HG02763 (cell line): ENCODE results near the gene RIOX2.

Experiments used
- ATAC-seq: cut with Tn5 transposase; IDR thresholded peaks from one replicate; pipeline ENCODE4 v1.9.1; 2021; ENCODE audit warnings: mild to moderate bottlenecking, moderate library complexity; ENCODE audit not compliant: unreplicated experiment

RIOX2 gene

GRCh38 chr3:97990624-97991292 is 18.5 kb upstream of the RIOX2 start:
- no peak for ATAC-seq

- no peak for ATAC-seq
Observed at GRCh38 chr3:97988784-97989568, 16.7 kb upstream of the RIOX2 start.

GRCh38 chr3:97987306-97987705 is 15.1 kb upstream of the RIOX2 start:
- no peak for ATAC-seq

GRCh38 chr3:97983933-97984491 is 11.8 kb upstream of the RIOX2 start:
- no peak for ATAC-seq

GRCh38 chr3:97981886-97982285 is 9.7 kb upstream of the RIOX2 start:
- no peak for ATAC-seq

GRCh38 chr3:97979610-97980009 is 7.4 kb upstream of the RIOX2 start:
- ATAC-seq: no peak

- ATAC-seq: no peak
Observed at GRCh38 chr3:97975466-97975865, 3.2 kb upstream of the RIOX2 start.

GRCh38 chr3:97974996-97975395 is 2.8 kb upstream of the RIOX2 start:
- no peak for ATAC-seq

GRCh38 chr3:97972976-97973375 is 745 bp upstream of the RIOX2 start:
- ATAC-seq: no peak

- no peak for ATAC-seq
Observed at GRCh38 chr3:97970956-97971620, 1.1 kb downstream of the RIOX2 start.

- no peak for ATAC-seq
Observed at GRCh38 chr3:97970156-97970555, 2.1 kb downstream of the RIOX2 start.

GRCh38 chr3:97969541-97969940 is 2.7 kb downstream of the RIOX2 start:
- ATAC-seq: no peak

- no peak for ATAC-seq
Observed at GRCh38 chr3:97968376-97968775, 3.9 kb downstream of the RIOX2 start.

- ATAC-seq: no peak
Observed at GRCh38 chr3:97967966-97968365, 4.3 kb downstream of the RIOX2 start.

- ATAC-seq: no peak
Observed at GRCh38 chr3:97960993-97961766, 11.1 kb downstream of the RIOX2 start.

GRCh38 chr3:97960551-97960950 is 11.7 kb downstream of the RIOX2 start:
- ATAC-seq: no peak

- no peak for ATAC-seq
Observed at GRCh38 chr3:97959872-97960271, 12.4 kb downstream of the RIOX2 start.

- no peak for ATAC-seq
Observed at GRCh38 chr3:97958796-97959195, 13.4 kb downstream of the RIOX2 start.

- ATAC-seq: no peak
Observed at GRCh38 chr3:97958396-97958795, 13.8 kb downstream of the RIOX2 start.

GRCh38 chr3:97957617-97958311 is 14.5 kb downstream of the RIOX2 start:
- ATAC-seq: no peak
